ENCODE measurements around the gene MECP2.

The MECP2 gene

GRCh38 chrX:154046031-154046781 lies 51.3 kb downstream of the MECP2 start:
- Histone ChIP-seq H3K9ac (ENCODE audit: low read length) (no peak overlapping the region), H3K9me3 (ENCODE audit: control insufficient read depth, insufficient read depth, low read depth, low read length) (peaks cover 13% of the 10 kb centered on the region; the same call in 1 of the 2 replicates), H3K4me1 (ENCODE audit: control insufficient read depth, insufficient read depth, low read length) (peaks cover 20% of the 10 kb centered on the region), H3K27me3 (ENCODE audit: control insufficient read depth, insufficient read depth, low read length) (no peaks in the 10 kb centered on the region), H3K27ac (ENCODE audit: low read depth, low read length) (no peak overlapping the region), H3K36me3 (ENCODE audit: control insufficient read depth, insufficient read depth, low read length) (peaks cover 14% of the 10 kb centered on the region), H3K4me3 (ENCODE audit: low read depth, low read length) (no peak overlapping the region)

- Histone ChIP-seq H3K4me3 (ENCODE audit: low read depth, low read length) (no peak overlapping the region), H3K9ac (ENCODE audit: low read length) (no peak overlapping the region), H3K36me3 (ENCODE audit: control insufficient read depth, insufficient read depth, low read length) (peaks cover 8% of the 10 kb centered on the region), H3K9me3 (ENCODE audit: control insufficient read depth, insufficient read depth, low read depth, low read length) (peaks cover 9% of the 10 kb centered on the region; the same call in 1 of the 2 replicates), H3K27me3 (ENCODE audit: control insufficient read depth, insufficient read depth, low read length) (no peaks in the 10 kb centered on the region), H3K27ac (ENCODE audit: low read depth, low read length) (no peak overlapping the region), H3K4me1 (ENCODE audit: control insufficient read depth, insufficient read depth, low read length) (peaks cover 31% of the 10 kb centered on the region)
Measured at GRCh38 chrX:154044091-154044490, 53.4 kb downstream of the MECP2 start.

GRCh38 chrX:154043003-154043763 lies 54.3 kb downstream of the MECP2 start:
- Histone ChIP-seq H3K4me3 (ENCODE audit: low read depth, low read length) (no peak overlapping the region), H3K36me3 (ENCODE audit: control insufficient read depth, insufficient read depth, low read length) (peaks cover under 1% of the 10 kb centered on the region; the same call in 1 of the 2 replicates), H3K27me3 (ENCODE audit: control insufficient read depth, insufficient read depth, low read length) (no peaks in the 10 kb centered on the region), H3K4me1 (ENCODE audit: control insufficient read depth, insufficient read depth, low read length) (peaks cover 31% of the 10 kb centered on the region), H3K9me3 (ENCODE audit: control insufficient read depth, insufficient read depth, low read depth, low read length) (peaks cover 9% of the 10 kb centered on the region; the same call in 1 of the 2 replicates), H3K9ac (ENCODE audit: low read length) (no peak overlapping the region), H3K27ac (ENCODE audit: low read depth, low read length) (no peak overlapping the region)

GRCh38 chrX:154040863-154041262 lies 56.7 kb downstream of the MECP2 start:
- Histone ChIP-seq H3K36me3 (ENCODE audit: control insufficient read depth, insufficient read depth, low read length) (no peaks in the 10 kb centered on the region; the same call in 1 of the 2 replicates), H3K9me3 (ENCODE audit: control insufficient read depth, insufficient read depth, low read depth, low read length) (peaks cover 6% of the 10 kb centered on the region; the same call in 1 of the 2 replicates), H3K27ac (ENCODE audit: low read depth, low read length) (no peak overlapping the region), H3K9ac (ENCODE audit: low read length) (no peak overlapping the region), H3K4me1 (ENCODE audit: control insufficient read depth, insufficient read depth, low read length) (peaks cover 27% of the 10 kb centered on the region; the same call in 1 of the 2 replicates), H3K4me3 (ENCODE audit: low read depth, low read length) (no peak overlapping the region), H3K27me3 (ENCODE audit: control insufficient read depth, insufficient read depth, low read length) (no peaks in the 10 kb centered on the region)

- H3K9ac ChIP-seq (ENCODE audit: low read length) = no peak overlapping the region
- H3K36me3 ChIP-seq (ENCODE audit: control insufficient read depth, insufficient read depth, low read length) = no peaks in the 10 kb centered on the region; the same call in 1 of the 2 replicates
- H3K4me1 ChIP-seq (ENCODE audit: control insufficient read depth, insufficient read depth, low read length) = peaks cover 27% of the 10 kb centered on the region; the same call in 1 of the 2 replicates
- no peak overlapping the region for H3K4me3 ChIP-seq (ENCODE audit: low read depth, low read length)
- H3K27ac ChIP-seq (ENCODE audit: low read depth, low read length) = no peak overlapping the region
- H3K27me3 ChIP-seq (ENCODE audit: control insufficient read depth, insufficient read depth, low read length) = no peaks in the 10 kb centered on the region
- H3K9me3 ChIP-seq (ENCODE audit: control insufficient read depth, insufficient read depth, low read depth, low read length) = peaks cover 6% of the 10 kb centered on the region; the same call in 1 of the 2 replicates
Measured at GRCh38 chrX:154040307-154040756, 57.2 kb downstream of the MECP2 start.

GRCh38 chrX:154039577-154039976 lies 57.9 kb downstream of the MECP2 start:
- H3K4me1 ChIP-seq (ENCODE audit: control insufficient read depth, insufficient read depth, low read length) = peaks cover 34% of the 10 kb centered on the region
- no peak overlapping the region for H3K4me3 ChIP-seq (ENCODE audit: low read depth, low read length)
- H3K9ac ChIP-seq (ENCODE audit: low read length) = no peak overlapping the region
- peaks cover 12% of the 10 kb centered on the region; the same call in 1 of the 2 replicates for H3K9me3 ChIP-seq (ENCODE audit: control insufficient read depth, insufficient read depth, low read depth, low read length)
- no peaks in the 10 kb centered on the region for H3K27me3 ChIP-seq (ENCODE audit: control insufficient read depth, insufficient read depth, low read length)
- H3K27ac ChIP-seq (ENCODE audit: low read depth, low read length) = no peak overlapping the region
- H3K36me3 ChIP-seq (ENCODE audit: control insufficient read depth, insufficient read depth, low read length) = no peaks in the 10 kb centered on the region; the same call in 1 of the 2 replicates

GRCh38 chrX:154038656-154039055 lies 58.9 kb downstream of the MECP2 start:
- H3K27ac ChIP-seq (ENCODE audit: low read depth, low read length) = no peak overlapping the region

GRCh38 chrX:154037754-154038153 lies 59.8 kb downstream of the MECP2 start:
- no peaks in the 10 kb centered on the region; the same call in 1 of the 2 replicates for H3K36me3 ChIP-seq (ENCODE audit: control insufficient read depth, insufficient read depth, low read length)
- no peak overlapping the region for H3K9ac ChIP-seq (ENCODE audit: low read length)
- peaks cover 14% of the 10 kb centered on the region; the same call in 1 of the 2 replicates for H3K9me3 ChIP-seq (ENCODE audit: control insufficient read depth, insufficient read depth, low read depth, low read length)
- H3K27ac ChIP-seq (ENCODE audit: low read depth, low read length) = no peak overlapping the region
- peaks cover 42% of the 10 kb centered on the region for H3K4me1 ChIP-seq (ENCODE audit: control insufficient read depth, insufficient read depth, low read length)
- no peak overlapping the region for H3K4me3 ChIP-seq (ENCODE audit: low read depth, low read length)
- H3K27me3 ChIP-seq (ENCODE audit: control insufficient read depth, insufficient read depth, low read length) = no peaks in the 10 kb centered on the region

More at GRCh38 chrX:154038656-154039055, 58.9 kb downstream of the MECP2 start:
- Histone ChIP-seq H3K36me3 (ENCODE audit: control insufficient read depth, insufficient read depth, low read length) (no peaks in the 10 kb centered on the region; the same call in 1 of the 2 replicates), H3K9ac (ENCODE audit: low read length) (no peak overlapping the region), H3K4me3 (ENCODE audit: low read depth, low read length) (no peak overlapping the region), H3K9me3 (ENCODE audit: control insufficient read depth, insufficient read depth, low read depth, low read length) (peaks cover 14% of the 10 kb centered on the region; the same call in 1 of the 2 replicates), H3K4me1 (ENCODE audit: control insufficient read depth, insufficient read depth, low read length) (peaks cover 37% of the 10 kb centered on the region), H3K27me3 (ENCODE audit: control insufficient read depth, insufficient read depth, low read length) (no peaks in the 10 kb centered on the region)

- Histone ChIP-seq H3K27me3 (ENCODE audit: control insufficient read depth, insufficient read depth, low read length) (no peaks in the 10 kb centered on the region), H3K4me3 (ENCODE audit: low read depth, low read length) (no peak overlapping the region), H3K27ac (ENCODE audit: low read depth, low read length) (peak overlapping the region; percentile 42; the same call in 1 of the 2 replicates), H3K9ac (ENCODE audit: low read length) (no peak overlapping the region), H3K9me3 (ENCODE audit: control insufficient read depth, insufficient read depth, low read depth, low read length) (peaks cover 20% of the 10 kb centered on the region; the same call in 1 of the 2 replicates), H3K4me1 (ENCODE audit: control insufficient read depth, insufficient read depth, low read length) (peaks cover 44% of the 10 kb centered on the region), H3K36me3 (ENCODE audit: control insufficient read depth, insufficient read depth, low read length) (peaks cover 6% of the 10 kb centered on the region)
Measured at GRCh38 chrX:154036513-154036912, 61.0 kb downstream of the MECP2 start.

- no peaks in the 10 kb centered on the region for H3K27me3 ChIP-seq (ENCODE audit: control insufficient read depth, insufficient read depth, low read length)
- H3K4me3 ChIP-seq (ENCODE audit: low read depth, low read length) = no peak overlapping the region
- H3K9me3 ChIP-seq (ENCODE audit: control insufficient read depth, insufficient read depth, low read depth, low read length) = peaks cover 14% of the 10 kb centered on the region; the same call in 1 of the 2 replicates
- no peak overlapping the region for H3K9ac ChIP-seq (ENCODE audit: low read length)
- H3K4me1 ChIP-seq (ENCODE audit: control insufficient read depth, insufficient read depth, low read length) = peaks cover 30% of the 10 kb centered on the region
- H3K36me3 ChIP-seq (ENCODE audit: control insufficient read depth, insufficient read depth, low read length) = peaks cover 21% of the 10 kb centered on the region
- H3K27ac ChIP-seq (ENCODE audit: low read depth, low read length) = no peak overlapping the region
Measured at GRCh38 chrX:154033848-154034247, 63.7 kb downstream of the MECP2 start.
